ENCODE measurements around the gene TMA16. TPM values are rescaled to one million over a fixed set of nuclear protein-coding genes. Genes with fewer than 3 reads are reported as not detected.
A peak's percentile ranks its signal among the peaks of the same experiment; 100 is the strongest.
"Not testable (repeated sequence)": the region's sequence is repeated elsewhere in the genome, so short reads cannot be mapped to it uniquely, and the experiment has no call there.

Gene TMA16
- total RNA-seq = 37.0 to 38.5 TPM (median 37.4 TPM) in 3 replicates

DNA sequence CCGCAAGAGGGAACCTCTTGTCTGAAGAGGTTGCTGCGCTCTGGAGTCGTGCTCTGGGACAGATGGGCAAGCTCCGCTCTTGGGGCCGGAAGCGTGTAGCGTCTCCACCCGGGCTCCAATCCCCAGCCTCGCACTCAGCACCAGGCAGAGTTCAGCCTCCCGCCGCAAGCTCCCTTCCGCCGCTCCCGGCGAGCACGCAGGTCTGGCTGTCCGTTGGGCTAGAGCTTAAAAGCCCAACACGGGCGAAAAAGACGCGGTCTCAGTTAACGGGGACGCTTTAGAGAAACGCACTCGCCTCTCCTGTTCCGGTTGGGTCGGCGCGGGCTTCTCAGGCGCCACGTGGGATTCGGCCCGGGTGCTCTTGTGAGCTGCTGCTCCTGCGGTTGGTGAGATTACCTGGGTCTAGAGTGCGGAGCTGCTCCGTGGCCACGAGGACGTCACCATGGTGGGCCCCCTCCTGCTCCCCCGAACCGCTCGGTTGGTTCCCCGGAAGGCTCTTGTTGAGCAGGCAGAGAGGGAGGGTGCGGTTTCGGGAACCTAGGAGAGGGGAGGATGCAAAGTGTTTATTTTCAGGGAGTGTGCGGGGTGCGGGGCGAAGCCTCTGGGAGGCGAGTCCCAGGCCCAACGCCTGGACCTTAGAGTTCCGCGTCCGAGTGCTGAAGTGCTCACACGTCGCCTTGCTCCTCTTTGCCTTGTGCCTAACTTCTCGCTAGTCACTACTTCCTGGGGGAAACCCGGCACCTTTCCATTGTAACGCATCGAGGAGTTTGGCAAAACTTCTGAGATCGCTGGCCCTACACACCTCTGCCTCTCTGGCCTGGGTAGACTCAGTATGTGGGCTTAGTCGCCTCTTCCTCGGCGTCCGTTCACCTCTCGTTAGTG, at the start of gene TMA16:
TSS of gene TMA16 (plus strand) at position 331 of the 882 bp plus-strand sequence. CDS start at position 443, 112 bp downstream.
- Mint-ChIP-seq H3K27me3 (ENCODE audit: low read depth) (peaks cover 2% of the 10 kb centered on the region), H3K4me3 (peak within 1 kb of the TSS; percentile 88), H3K9me3 (no peaks in the 10 kb centered on the region), H3K36me3 (no peaks in the 10 kb centered on the region), H3K4me1 (peaks cover 21% of the 10 kb centered on the region), H3K27ac (peak within 1 kb of the TSS; percentile 97)
- TF ChIP-seq, protein P1, sequence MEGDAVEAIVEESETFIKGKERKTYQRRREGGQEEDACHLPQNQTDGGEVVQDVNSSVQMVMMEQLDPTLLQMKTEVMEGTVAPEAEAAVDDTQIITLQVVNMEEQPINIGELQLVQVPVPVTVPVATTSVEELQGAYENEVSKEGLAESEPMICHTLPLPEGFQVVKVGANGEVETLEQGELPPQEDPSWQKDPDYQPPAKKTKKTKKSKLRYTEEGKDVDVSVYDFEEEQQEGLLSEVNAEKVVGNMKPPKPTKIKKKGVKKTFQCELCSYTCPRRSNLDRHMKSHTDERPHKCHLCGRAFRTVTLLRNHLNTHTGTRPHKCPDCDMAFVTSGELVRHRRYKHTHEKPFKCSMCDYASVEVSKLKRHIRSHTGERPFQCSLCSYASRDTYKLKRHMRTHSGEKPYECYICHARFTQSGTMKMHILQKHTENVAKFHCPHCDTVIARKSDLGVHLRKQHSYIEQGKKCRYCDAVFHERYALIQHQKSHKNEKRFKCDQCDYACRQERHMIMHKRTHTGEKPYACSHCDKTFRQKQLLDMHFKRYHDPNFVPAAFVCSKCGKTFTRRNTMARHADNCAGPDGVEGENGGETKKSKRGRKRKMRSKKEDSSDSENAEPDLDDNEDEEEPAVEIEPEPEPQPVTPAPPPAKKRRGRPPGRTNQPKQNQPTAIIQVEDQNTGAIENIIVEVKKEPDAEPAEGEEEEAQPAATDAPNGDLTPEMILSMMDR (IDR thresholded peaks at IDR 0.05; ENCODE audit: unreplicated experiment) = no peak
- peak; percentile 57 to 83 for DNase-seq (ENCODE audit: low spot score in 2 of 2, unreplicated experiment in 2 of 2)

DNA sequence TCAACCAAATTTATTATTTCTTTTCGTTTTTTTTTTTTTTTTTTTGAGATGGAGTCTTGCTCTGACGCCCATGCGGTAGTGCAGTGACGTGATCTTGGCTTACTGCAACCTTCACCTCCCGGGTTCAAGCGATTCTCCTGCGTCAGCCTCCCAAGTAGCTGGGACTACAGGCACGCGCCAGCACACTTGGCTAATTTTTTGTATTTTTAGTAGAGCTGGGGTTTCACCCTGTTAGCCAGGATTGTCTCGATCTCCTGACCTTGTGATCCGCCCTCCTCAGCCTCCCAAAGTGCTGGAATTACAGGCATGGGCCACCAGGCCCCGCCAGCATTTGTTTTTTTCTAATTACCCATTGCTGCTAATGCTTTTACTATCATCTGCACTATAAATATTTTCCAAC, 47.5 kb upstream of the TMA16 start:
- not testable (repeated sequence) for H3K27me3 Mint-ChIP-seq (ENCODE audit: low read depth); H3K4me3 Mint-ChIP-seq

DNA sequence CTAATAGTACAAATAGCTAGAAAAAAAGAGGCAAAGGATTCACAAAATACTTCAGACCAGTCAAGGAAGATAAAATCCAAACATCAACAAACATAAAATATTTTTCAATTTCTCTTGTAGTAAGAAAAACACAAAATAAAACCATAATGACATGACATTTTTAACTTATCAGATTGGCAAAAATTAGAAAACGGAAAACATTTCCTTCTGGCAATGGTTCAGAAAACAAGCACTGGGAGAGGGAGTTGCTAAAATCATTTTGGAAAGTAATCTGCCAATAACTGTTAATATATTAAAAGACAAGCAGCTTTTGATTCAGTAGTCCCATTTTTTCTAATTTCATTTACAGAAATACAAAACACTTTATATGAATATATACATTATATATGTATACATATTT, 47.0 kb upstream of the TMA16 start:
- Mint-ChIP-seq H3K36me3 (no peaks in the 10 kb centered on the region), H3K4me3 (no peak overlapping the region), H3K4me1 (peaks cover 2% of the 10 kb centered on the region), H3K9me3 (peaks cover 2% of the 10 kb centered on the region), H3K27me3 (ENCODE audit: low read depth) (peaks cover under 1% of the 10 kb centered on the region), H3K27ac (no peak overlapping the region)
- TF ChIP-seq, protein P1 (IDR thresholded peaks at IDR 0.05; ENCODE audit: unreplicated experiment) = no peak
- DNase-seq (ENCODE audit: low spot score in 2 of 2, unreplicated experiment in 2 of 2) = no peak

More for the DNA sequence above, 47.5 kb upstream of the TMA16 start:
- not testable (repeated sequence) for H3K4me1 Mint-ChIP-seq; H3K9me3 Mint-ChIP-seq; H3K27ac Mint-ChIP-seq; H3K36me3 Mint-ChIP-seq; DNase-seq (ENCODE audit: low spot score in 2 of 2, unreplicated experiment in 2 of 2)

DNA sequence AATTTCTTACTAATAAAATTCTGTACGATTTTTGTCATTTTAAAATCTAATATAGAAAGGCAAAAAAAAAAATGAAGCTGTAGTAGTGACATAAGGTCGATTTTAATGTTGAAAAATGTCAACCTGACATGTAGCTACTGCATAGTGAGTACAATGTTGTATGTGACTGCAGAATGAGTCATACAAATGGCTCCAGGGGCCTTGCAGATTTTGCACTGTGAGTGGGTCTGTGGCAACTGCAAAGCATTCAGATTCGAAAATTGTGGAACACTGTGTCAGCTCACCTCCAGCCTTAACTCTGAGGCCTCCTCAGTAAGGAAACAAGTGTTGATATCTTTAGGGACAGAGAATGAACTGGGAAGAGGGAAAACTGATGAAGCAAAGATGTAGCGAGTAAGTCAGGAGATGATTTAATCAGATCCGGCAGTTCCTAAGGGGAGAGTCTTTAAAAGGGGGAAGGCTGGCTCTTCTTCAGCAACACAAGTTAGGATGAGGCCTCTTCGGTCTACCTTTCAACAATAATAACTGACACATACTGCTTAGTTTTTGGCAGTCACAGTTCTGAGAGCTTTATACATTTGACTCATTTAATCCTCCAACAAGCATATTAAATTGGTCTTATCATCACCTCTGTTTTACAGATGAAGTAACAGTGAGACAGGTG, 45.8 kb upstream of the TMA16 start:
- H3K4me1 Mint-ChIP-seq = peaks cover 2% of the 10 kb centered on the region
- no peak for DNase-seq (ENCODE audit: low spot score in 2 of 2, unreplicated experiment in 2 of 2)

DNA sequence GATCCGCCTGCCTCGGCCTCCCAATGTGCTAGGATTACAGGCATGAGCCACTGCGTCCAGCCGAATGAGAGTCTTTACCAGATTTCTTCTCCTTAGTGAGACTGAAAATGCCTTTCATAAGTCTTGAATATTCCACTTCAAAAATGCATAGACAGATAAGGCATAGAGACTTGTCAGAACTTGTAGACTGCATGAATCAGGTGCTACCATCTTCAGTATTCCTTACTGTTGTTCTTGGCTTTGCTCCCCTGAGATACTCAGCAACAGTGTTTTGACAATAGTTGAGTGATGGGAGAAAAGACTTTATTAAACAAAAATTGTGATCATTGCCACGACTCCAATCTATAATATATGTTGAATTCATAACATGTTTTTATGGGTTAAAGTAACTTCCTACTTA, 31.9 kb upstream of the TMA16 start:
- Mint-ChIP-seq H3K36me3 (no peaks in the 10 kb centered on the region), H3K27ac (no peak overlapping the region), H3K9me3 (no peaks in the 10 kb centered on the region), H3K27me3 (ENCODE audit: low read depth) (no peaks in the 10 kb centered on the region), H3K4me1 (no peaks in the 10 kb centered on the region), H3K4me3 (no peak overlapping the region)
- TF ChIP-seq, protein P1 (IDR thresholded peaks at IDR 0.05; ENCODE audit: unreplicated experiment) = no peak
- no peak for DNase-seq (ENCODE audit: low spot score in 2 of 2, unreplicated experiment in 2 of 2)

More for the DNA sequence above, 45.8 kb upstream of the TMA16 start:
- Mint-ChIP-seq H3K36me3 (no peaks in the 10 kb centered on the region), H3K9me3 (peaks cover 3% of the 10 kb centered on the region), H3K4me3 (no peak overlapping the region), H3K27me3 (ENCODE audit: low read depth) (no peaks in the 10 kb centered on the region), H3K27ac (no peak overlapping the region)
- TF ChIP-seq, protein P1 (IDR thresholded peaks at IDR 0.05; ENCODE audit: unreplicated experiment) = no peak
